ENCODE results near the gene RYR2.

- TF ChIP-seq CTCF (IDR thresholded peaks at IDR 0.05; ENCODE audit: low read depth, low read length) = no peak
- no peak for TF ChIP-seq EZH2phosphoT487 (IDR thresholded peaks at IDR 0.05; ENCODE audit: low read depth)
Measured at GRCh38 chr1:237070519-237070918, 28.5 kb downstream of the RYR2 start.

Data from OCI-LY3 (cell line).